ENCODE results near the gene DHX32. TPM values are rescaled to one million over a fixed set of nuclear protein-coding genes. Genes with fewer than 3 reads are reported as not detected.
"Not testable (repeated sequence)": the region's sequence is repeated elsewhere in the genome, so short reads cannot be mapped to it uniquely, and the experiment has no call there.

Gene DHX32
- polyA plus RNA-seq, 1 donor from 2014 or later = 25.2 TPM

DNA sequence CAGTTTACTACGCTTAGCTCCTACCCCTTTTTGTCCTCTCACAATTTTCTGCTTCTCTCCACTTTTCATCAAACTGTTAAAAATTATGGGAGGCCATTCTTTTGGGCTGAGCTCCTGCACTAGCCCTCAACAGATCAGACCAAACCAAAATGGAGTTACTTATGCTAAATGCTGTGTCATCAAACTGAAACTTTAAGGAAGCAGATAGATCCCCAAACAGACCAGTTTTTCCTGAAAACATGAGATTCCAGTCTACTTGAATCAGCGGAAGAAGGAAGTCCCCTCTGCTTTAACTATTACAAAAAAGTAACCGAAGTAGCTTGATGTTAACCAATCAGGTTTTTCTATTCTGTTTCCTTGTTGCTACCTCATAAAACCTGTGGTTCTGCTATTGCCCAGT lies 35.9 kb upstream of the DHX32 start:
- no peak overlapping the region for H3K4me2 ChIP-seq (ENCODE audit: low read length)
- no peak overlapping the region for H2AFZ ChIP-seq (ENCODE audit: low read depth, low read length)
- H3K27ac ChIP-seq (ENCODE audit: low read length) = no peak overlapping the region
- no peaks in the 10 kb centered on the region for H3K79me2 ChIP-seq (replicated peaks; ENCODE audit: insufficient read depth, low read length)
- H4K20me1 ChIP-seq (ENCODE audit: insufficient read depth) = no peaks in the 10 kb centered on the region
- H3K36me3 ChIP-seq (ENCODE audit: insufficient read depth, low read length) = no peaks in the 10 kb centered on the region
- TF ChIP-seq RAD21 (conservative IDR thresholded peaks at IDR 0.05) (no peak), TAF1 (IDR thresholded peaks at IDR 0.05; ENCODE audit: low read depth) (no peak), MXI1 (conservative IDR thresholded peaks at IDR 0.05; ENCODE audit: poor library complexity, severe bottlenecking) (no peak), EP300 (conservative IDR thresholded peaks at IDR 0.05; ENCODE audit: poor library complexity, severe bottlenecking) (no peak), SMC3 (conservative IDR thresholded peaks at IDR 0.05; ENCODE audit: poor library complexity) (no peak), POLR2AphosphoS5 (IDR thresholded peaks at IDR 0.05) (no peak), CTCF (IDR thresholded peaks at IDR 0.05; ENCODE audit: poor library complexity, severe bottlenecking) (no peak), EZH2 (IDR thresholded peaks at IDR 0.05; ENCODE audit: borderline replicate concordance, insufficient read depth, low read length, poor library complexity, severe bottlenecking) (no peak)
- TF ChIP-seq, protein P1, sequence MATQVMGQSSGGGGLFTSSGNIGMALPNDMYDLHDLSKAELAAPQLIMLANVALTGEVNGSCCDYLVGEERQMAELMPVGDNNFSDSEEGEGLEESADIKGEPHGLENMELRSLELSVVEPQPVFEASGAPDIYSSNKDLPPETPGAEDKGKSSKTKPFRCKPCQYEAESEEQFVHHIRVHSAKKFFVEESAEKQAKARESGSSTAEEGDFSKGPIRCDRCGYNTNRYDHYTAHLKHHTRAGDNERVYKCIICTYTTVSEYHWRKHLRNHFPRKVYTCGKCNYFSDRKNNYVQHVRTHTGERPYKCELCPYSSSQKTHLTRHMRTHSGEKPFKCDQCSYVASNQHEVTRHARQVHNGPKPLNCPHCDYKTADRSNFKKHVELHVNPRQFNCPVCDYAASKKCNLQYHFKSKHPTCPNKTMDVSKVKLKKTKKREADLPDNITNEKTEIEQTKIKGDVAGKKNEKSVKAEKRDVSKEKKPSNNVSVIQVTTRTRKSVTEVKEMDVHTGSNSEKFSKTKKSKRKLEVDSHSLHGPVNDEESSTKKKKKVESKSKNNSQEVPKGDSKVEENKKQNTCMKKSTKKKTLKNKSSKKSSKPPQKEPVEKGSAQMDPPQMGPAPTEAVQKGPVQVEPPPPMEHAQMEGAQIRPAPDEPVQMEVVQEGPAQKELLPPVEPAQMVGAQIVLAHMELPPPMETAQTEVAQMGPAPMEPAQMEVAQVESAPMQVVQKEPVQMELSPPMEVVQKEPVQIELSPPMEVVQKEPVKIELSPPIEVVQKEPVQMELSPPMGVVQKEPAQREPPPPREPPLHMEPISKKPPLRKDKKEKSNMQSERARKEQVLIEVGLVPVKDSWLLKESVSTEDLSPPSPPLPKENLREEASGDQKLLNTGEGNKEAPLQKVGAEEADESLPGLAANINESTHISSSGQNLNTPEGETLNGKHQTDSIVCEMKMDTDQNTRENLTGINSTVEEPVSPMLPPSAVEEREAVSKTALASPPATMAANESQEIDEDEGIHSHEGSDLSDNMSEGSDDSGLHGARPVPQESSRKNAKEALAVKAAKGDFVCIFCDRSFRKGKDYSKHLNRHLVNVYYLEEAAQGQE (IDR thresholded peaks at IDR 0.05; ENCODE audit: borderline replicate concordance) = no peak
- H3K4me3 ChIP-seq (ENCODE audit: low read length) = no peak overlapping the region
- no peaks in the 10 kb centered on the region for H3K27me3 ChIP-seq (ENCODE audit: insufficient read depth, low read depth, low read length)
- no peaks in the 10 kb centered on the region for H3K9me2 ChIP-seq (ENCODE audit: insufficient read depth, low read length)
- no peaks in the 10 kb centered on the region for H3F3A ChIP-seq (ENCODE audit: insufficient read depth, low read length, poor library complexity, severe bottlenecking)
- H3K9me3 ChIP-seq (ENCODE audit: low read length) = no peaks in the 10 kb centered on the region
- no peak overlapping the region for H3K9ac ChIP-seq (ENCODE audit: low read length)

- not testable (repeated sequence) for H3K27ac ChIP-seq (ENCODE audit: low read length); H3K4me3 ChIP-seq (ENCODE audit: low read length); H3F3A ChIP-seq (ENCODE audit: insufficient read depth, low read length, poor library complexity, severe bottlenecking); H3K9me2 ChIP-seq (ENCODE audit: insufficient read depth, low read length); H3K36me3 ChIP-seq (ENCODE audit: insufficient read depth, low read length); H3K79me2 ChIP-seq (replicated peaks; ENCODE audit: insufficient read depth, low read length); H4K20me1 ChIP-seq (ENCODE audit: insufficient read depth); H2AFZ ChIP-seq (ENCODE audit: low read depth, low read length); H3K9me3 ChIP-seq (ENCODE audit: low read length); H3K27me3 ChIP-seq (ENCODE audit: insufficient read depth, low read depth, low read length); H3K4me2 ChIP-seq (ENCODE audit: low read length); H3K9ac ChIP-seq (ENCODE audit: low read length)
These were observed 32.2 kb upstream of the DHX32 start for GRCh38 chr10:125913277-125913676.

DNA sequence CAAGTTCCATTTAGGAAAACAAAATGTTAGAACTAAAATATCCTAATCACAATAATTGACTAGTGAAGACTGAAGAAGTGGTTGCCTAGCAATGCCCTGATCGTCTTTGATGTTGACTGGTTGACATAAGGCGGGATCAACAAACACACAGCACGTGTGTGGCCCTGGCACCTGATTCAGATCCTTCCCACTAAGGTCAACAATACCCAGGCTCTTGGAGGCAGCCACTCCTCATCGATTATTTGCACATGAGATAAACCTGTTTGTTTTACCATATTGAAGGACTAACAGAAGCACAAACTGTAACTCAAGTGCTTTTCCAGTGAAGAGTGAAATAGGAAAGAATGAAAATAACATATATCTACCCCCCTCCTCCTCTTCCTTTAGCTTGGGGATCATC lies 30.9 kb upstream of the DHX32 start:
- no peak overlapping the region for H3K9ac ChIP-seq (ENCODE audit: low read length)
- H2AFZ ChIP-seq (ENCODE audit: low read depth, low read length) = no peak overlapping the region
- no peaks in the 10 kb centered on the region for H3K9me3 ChIP-seq (ENCODE audit: low read length)
- no peak overlapping the region for H3K27ac ChIP-seq (ENCODE audit: low read length)
- no peak overlapping the region for H3K4me2 ChIP-seq (ENCODE audit: low read length)
- H3K9me2 ChIP-seq (ENCODE audit: insufficient read depth, low read length) = no peaks in the 10 kb centered on the region
- no peaks in the 10 kb centered on the region for H3F3A ChIP-seq (ENCODE audit: insufficient read depth, low read length, poor library complexity, severe bottlenecking)
- H3K27me3 ChIP-seq (ENCODE audit: insufficient read depth, low read depth, low read length) = no peaks in the 10 kb centered on the region
- H3K79me2 ChIP-seq (replicated peaks; ENCODE audit: insufficient read depth, low read length) = no peaks in the 10 kb centered on the region
- H3K36me3 ChIP-seq (ENCODE audit: insufficient read depth, low read length) = no peaks in the 10 kb centered on the region
- TF ChIP-seq POLR2AphosphoS5 (IDR thresholded peaks at IDR 0.05) = no peak
- TF ChIP-seq, protein P1 (IDR thresholded peaks at IDR 0.05; ENCODE audit: borderline replicate concordance) = no peak
- H3K4me3 ChIP-seq (ENCODE audit: low read length) = no peak overlapping the region
- no peaks in the 10 kb centered on the region for H4K20me1 ChIP-seq (ENCODE audit: insufficient read depth)
